ENCODE measurements around the gene ZNF319. TPM values are rescaled to one million over a fixed set of nuclear protein-coding genes. Genes with fewer than 3 reads are reported as not detected.

ZNF319 gene
- total RNA-seq, 1 donor from 2014 or later = 8.3 TPM

DNA sequence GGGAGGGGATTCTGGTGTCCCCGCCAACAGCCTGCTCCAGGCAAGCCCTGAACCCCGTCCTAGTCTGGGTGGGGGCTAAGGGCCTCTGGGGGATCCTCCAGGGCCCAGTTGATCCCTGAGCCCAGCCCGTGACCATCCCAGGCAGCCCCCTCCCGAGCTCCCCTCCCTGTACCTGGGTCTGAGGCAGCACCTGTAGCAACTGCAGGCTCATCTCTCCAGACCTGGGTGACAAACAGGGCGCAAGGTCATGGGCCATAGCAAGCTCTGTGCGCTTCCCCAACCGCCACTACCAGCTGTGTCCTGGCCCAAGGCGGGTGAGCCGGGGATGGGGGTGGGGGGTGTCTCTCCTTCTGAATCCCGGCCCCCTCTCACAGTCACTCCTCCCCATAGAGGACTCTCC, 40.2 kb downstream of the ZNF319 start:
- Mint-ChIP-seq H3K27me3 (no peaks in the 10 kb centered on the region), H3K27ac (no peak overlapping the region), H3K9me3 (no peaks in the 10 kb centered on the region), H3K36me3 (ENCODE audit: low read depth) (no peaks in the 10 kb centered on the region), H3K4me1 (no peaks in the 10 kb centered on the region), H3K4me3 (no peak overlapping the region)
- DNase-seq = no peak
- intact Hi-C loops (cut with micrococcal nuclease) = no loop called here

DNA sequence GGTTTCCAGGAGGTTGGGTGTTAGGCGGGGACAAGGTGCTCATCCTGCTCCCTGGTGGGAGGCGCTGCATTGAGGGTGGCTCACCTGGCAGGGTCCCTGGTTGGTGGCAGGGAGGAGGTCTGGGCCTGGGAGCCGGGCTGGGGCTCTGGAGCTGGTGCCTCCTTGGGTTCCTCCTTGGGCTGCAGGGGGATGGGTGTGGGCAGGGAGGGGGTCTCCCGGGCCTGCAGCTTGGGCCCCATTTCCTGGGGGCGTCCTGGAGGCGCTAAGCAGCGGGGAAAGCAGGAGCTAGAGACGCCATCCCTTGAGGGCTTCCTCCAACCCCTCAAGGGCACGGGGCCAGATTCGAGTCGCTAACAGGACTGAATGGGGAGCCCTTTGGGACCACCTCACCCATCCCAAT, 40.7 kb downstream of the ZNF319 start:
- Mint-ChIP-seq H3K9me3 (no peaks in the 10 kb centered on the region), H3K27me3 (no peaks in the 10 kb centered on the region), H3K27ac (no peak overlapping the region), H3K4me3 (no peak overlapping the region), H3K36me3 (ENCODE audit: low read depth) (no peaks in the 10 kb centered on the region), H3K4me1 (no peaks in the 10 kb centered on the region)
- DNase-seq = no peak
- intact Hi-C loops (cut with micrococcal nuclease) = no loop called here

- DNase-seq = no peak
- H3K9me3 Mint-ChIP-seq = no peaks in the 10 kb centered on the region
- no peaks in the 10 kb centered on the region for H3K36me3 Mint-ChIP-seq (ENCODE audit: low read depth)
- intact Hi-C loops (cut with micrococcal nuclease) = no loop called here
- no peaks in the 10 kb centered on the region for H3K4me1 Mint-ChIP-seq
- H3K4me3 Mint-ChIP-seq = no peak overlapping the region
- no peaks in the 10 kb centered on the region for H3K27me3 Mint-ChIP-seq
- no peak overlapping the region for H3K27ac Mint-ChIP-seq
These were observed 41.4 kb downstream of the ZNF319 start for GRCh38 chr16:57959121-57959520.

- DNase-seq = no peak
- H3K27ac Mint-ChIP-seq = no peak overlapping the region
- H3K4me1 Mint-ChIP-seq = no peaks in the 10 kb centered on the region
- intact Hi-C loops (cut with micrococcal nuclease) = no loop called here
- no peaks in the 10 kb centered on the region for H3K36me3 Mint-ChIP-seq (ENCODE audit: low read depth)
- no peaks in the 10 kb centered on the region for H3K9me3 Mint-ChIP-seq
- H3K27me3 Mint-ChIP-seq = no peaks in the 10 kb centered on the region
- no peak overlapping the region for H3K4me3 Mint-ChIP-seq
These were observed 41.9 kb downstream of the ZNF319 start for GRCh38 chr16:57958544-57958943.

DNA sequence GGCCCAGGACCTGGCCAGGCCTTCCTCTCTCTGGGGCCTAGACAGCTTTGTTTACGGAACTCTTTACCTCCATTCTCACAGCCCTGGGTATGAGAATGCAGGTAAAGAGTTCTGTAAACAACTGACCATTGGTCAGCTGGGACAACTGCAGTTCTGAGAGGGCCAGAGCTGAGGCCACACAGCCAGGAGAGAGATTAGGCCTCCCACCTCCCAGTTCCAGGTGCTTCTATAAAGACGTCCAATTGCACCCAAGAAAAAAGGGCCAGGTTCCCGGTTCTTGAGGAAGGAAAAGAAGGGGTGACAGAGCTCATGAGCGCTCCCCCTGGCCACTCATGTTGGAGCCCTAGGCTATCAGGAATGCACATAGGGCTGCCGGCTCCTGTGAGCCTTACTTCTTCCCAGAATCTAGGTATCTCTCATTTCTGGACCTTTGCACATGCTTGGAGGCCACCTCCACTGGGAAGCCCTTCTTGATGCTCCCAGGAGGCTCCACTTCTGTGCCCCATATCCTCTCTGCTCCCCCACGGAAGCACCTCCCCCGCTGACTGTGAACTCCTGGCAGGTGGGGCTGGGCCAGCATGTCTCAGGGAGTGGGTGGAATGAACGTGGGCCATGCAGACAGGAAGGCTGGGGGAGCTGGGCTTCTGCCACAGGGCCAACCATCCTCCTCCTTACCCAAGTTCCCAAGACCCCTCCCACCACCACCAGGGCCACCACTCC, 42.6 kb downstream of the ZNF319 start:
- H3K27ac Mint-ChIP-seq = no peak overlapping the region
- intact Hi-C loops (cut with micrococcal nuclease) = no loop called here
- H3K4me3 Mint-ChIP-seq = no peak overlapping the region
- H3K27me3 Mint-ChIP-seq = no peaks in the 10 kb centered on the region
- no peaks in the 10 kb centered on the region for H3K9me3 Mint-ChIP-seq
- no peak for DNase-seq
- H3K4me1 Mint-ChIP-seq = no peaks in the 10 kb centered on the region
- H3K36me3 Mint-ChIP-seq (ENCODE audit: low read depth) = no peaks in the 10 kb centered on the region

DNA sequence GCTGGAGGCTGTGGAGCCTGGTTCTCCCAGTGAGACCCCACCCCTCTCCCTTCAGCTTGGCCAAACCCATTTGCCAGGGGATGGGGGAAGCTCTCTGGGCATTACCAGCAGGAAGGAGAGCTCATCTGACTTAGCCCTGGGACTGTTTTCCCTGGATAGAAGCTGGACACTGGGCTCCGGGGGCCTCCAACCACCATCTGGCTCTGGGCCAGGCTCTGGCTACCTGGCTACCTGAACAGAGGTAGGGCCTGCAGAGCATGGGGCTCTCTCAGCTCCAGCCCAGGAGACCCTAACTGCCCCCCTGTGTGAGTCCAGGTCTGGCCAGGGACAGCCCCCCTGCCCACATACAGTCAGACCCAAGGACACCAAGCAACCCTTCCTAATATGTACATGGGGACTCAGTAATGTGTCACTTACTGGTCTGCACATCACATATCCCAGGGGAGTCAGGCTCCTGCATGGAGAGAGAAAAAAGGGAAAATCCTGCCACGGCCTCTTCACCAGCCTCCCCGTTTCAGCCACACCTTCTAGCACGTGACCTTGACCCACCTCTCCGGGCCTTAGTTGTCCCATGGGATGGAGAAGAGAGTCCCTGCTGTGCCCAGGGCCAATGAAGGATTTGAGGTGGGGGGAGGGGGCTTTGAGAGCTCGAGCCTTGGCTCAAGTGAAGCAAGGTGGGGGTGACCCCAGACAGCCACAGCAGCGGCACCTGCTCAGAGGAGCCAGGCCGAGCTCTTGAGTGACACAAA, 43.4 kb downstream of the ZNF319 start:
- H3K4me1 Mint-ChIP-seq = no peaks in the 10 kb centered on the region

GRCh38 chr16:57956270-57956808, 44.1 kb downstream of the ZNF319 start:
- Mint-ChIP-seq H3K27ac (no peak overlapping the region), H3K4me3 (no peak overlapping the region), H3K36me3 (ENCODE audit: low read depth) (no peaks in the 10 kb centered on the region), H3K27me3 (no peaks in the 10 kb centered on the region), H3K9me3 (no peaks in the 10 kb centered on the region), H3K4me1 (no peaks in the 10 kb centered on the region)
- no peak for DNase-seq
- intact Hi-C loops (cut with micrococcal nuclease) = no loop called here

More for the DNA sequence above, 43.4 kb downstream of the ZNF319 start:
- H3K27me3 Mint-ChIP-seq = no peaks in the 10 kb centered on the region
- no peaks in the 10 kb centered on the region for H3K36me3 Mint-ChIP-seq (ENCODE audit: low read depth)
- no peak overlapping the region for H3K4me3 Mint-ChIP-seq
- no peak overlapping the region for H3K27ac Mint-ChIP-seq
- no peaks in the 10 kb centered on the region for H3K9me3 Mint-ChIP-seq
- intact Hi-C loops (cut with micrococcal nuclease) = no loop called here
- DNase-seq = no peak

DNA sequence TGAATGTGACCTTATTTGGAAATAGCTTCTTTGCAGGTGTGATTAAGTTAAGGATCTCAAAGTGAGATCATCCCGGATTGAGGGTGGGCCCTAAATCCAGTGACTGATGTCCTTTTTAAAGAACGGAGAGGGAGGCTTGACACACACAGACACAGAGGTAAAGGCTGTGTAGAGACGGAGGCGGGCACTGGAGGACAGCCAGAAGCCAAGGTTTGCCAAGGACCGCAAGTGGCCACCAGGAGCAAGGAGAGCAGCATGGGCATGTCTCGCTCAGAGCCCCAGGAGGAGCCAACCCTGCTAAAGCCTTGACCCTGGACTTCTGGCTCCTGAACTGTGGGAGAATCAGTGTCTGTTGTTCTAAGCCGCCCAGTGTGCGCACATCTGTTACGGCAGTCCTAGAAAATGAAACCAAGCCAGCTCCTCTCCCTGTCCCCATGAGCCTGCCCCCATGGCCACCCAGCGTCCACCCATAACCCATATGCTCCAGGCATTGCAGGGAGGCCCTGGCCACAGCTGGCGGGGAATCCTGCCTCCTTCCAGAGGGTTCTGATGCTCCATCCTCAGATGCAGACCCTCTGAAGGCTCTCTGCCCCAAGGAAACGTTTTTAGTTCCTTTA, 44.8 kb downstream of the ZNF319 start:
- DNase-seq = no peak
- Mint-ChIP-seq H3K4me1 (no peaks in the 10 kb centered on the region), H3K9me3 (no peaks in the 10 kb centered on the region), H3K27ac (no peak overlapping the region), H3K36me3 (ENCODE audit: low read depth) (no peaks in the 10 kb centered on the region), H3K27me3 (no peaks in the 10 kb centered on the region), H3K4me3 (no peak overlapping the region)
- intact Hi-C loops (cut with micrococcal nuclease) = no loop called here

DNA sequence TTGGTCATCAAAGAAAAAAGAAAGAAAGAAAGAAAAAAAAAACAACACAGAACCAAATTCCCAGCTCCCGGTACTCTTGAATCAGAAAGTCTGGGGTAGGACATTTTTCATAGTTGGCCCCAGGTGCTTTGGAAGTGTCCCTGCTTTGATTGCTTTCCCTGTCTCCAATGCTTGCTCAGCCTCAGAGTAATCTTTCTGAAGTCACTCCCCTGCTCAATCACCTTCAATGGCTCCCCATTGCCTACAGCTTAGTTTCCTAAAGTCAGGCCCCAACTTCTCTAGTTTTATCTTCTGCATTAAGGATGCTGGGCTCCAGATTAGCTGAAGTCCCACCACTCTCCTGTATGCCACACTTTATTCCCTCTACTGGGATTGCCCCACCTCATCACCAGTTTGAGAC, 46.6 kb downstream of the ZNF319 start:
- Mint-ChIP-seq H3K9me3 (no peaks in the 10 kb centered on the region), H3K27ac (no peak overlapping the region), H3K4me1 (no peaks in the 10 kb centered on the region), H3K4me3 (no peak overlapping the region), H3K36me3 (ENCODE audit: low read depth) (no peaks in the 10 kb centered on the region), H3K27me3 (no peaks in the 10 kb centered on the region)
- intact Hi-C loops (cut with micrococcal nuclease) = no loop called here
- no peak for DNase-seq

- H3K4me1 Mint-ChIP-seq = no peaks in the 10 kb centered on the region
- no peak for DNase-seq
- no peaks in the 10 kb centered on the region for H3K36me3 Mint-ChIP-seq (ENCODE audit: low read depth)
- intact Hi-C loops (cut with micrococcal nuclease) = no loop called here
- no peaks in the 10 kb centered on the region for H3K9me3 Mint-ChIP-seq
- no peak overlapping the region for H3K27ac Mint-ChIP-seq
- no peak overlapping the region for H3K4me3 Mint-ChIP-seq
- H3K27me3 Mint-ChIP-seq = no peaks in the 10 kb centered on the region
These were observed 47.6 kb downstream of the ZNF319 start for GRCh38 chr16:57952909-57953308.

GRCh38 chr16:57951204-57951960, 49.1 kb downstream of the ZNF319 start:
- Mint-ChIP-seq H3K27ac (no peak overlapping the region), H3K36me3 (ENCODE audit: low read depth) (no peaks in the 10 kb centered on the region), H3K4me3 (no peak overlapping the region), H3K4me1 (no peaks in the 10 kb centered on the region), H3K27me3 (no peaks in the 10 kb centered on the region), H3K9me3 (no peaks in the 10 kb centered on the region)
- intact Hi-C loops (cut with micrococcal nuclease) = no loop called here
- no peak for DNase-seq

- no peak overlapping the region for H3K4me3 Mint-ChIP-seq
- no peak for DNase-seq
- no peaks in the 10 kb centered on the region for H3K9me3 Mint-ChIP-seq
- H3K27me3 Mint-ChIP-seq = no peaks in the 10 kb centered on the region
- no peak overlapping the region for H3K27ac Mint-ChIP-seq
- H3K4me1 Mint-ChIP-seq = no peaks in the 10 kb centered on the region
- H3K36me3 Mint-ChIP-seq (ENCODE audit: low read depth) = no peaks in the 10 kb centered on the region
- intact Hi-C loops (cut with micrococcal nuclease) = no loop called here
These were observed 50.1 kb downstream of the ZNF319 start for GRCh38 chr16:57950382-57950781.

- Mint-ChIP-seq H3K27ac (no peak overlapping the region), H3K36me3 (ENCODE audit: low read depth) (no peaks in the 10 kb centered on the region)
These were observed 50.8 kb downstream of the ZNF319 start for GRCh38 chr16:57949595-57950238.

More at GRCh38 chr16:57949595-57950238, 50.8 kb downstream of the ZNF319 start:
- intact Hi-C loops (cut with micrococcal nuclease) = no loop called here
- Mint-ChIP-seq H3K9me3 (no peaks in the 10 kb centered on the region), H3K27me3 (no peaks in the 10 kb centered on the region), H3K4me3 (no peak overlapping the region), H3K4me1 (no peaks in the 10 kb centered on the region)
- DNase-seq = no peak

All from activated CD4-positive, alpha-beta T cell treated with anti-CD3 and anti-CD28 coated beads, Interleukin-2, amount 10 ng/mL, durations not matched to agents 24 days and 14 days (primary cell).